ENCODE measurements around the gene WWC2.
"Not testable (repeated sequence)": the region's sequence is repeated elsewhere in the genome, so short reads cannot be mapped to it uniquely, and the experiment has no call there.

Gene WWC2

GRCh38 chr4:183100827-183101226 lies 1.8 kb downstream of the WWC2 start:
- peak; percentile 47 for DNase-seq (ENCODE audit: low spot score)

- no peak for DNase-seq (ENCODE audit: low spot score)
These were observed 3.0 kb downstream of the WWC2 start for GRCh38 chr4:183101956-183102480.

DNA sequence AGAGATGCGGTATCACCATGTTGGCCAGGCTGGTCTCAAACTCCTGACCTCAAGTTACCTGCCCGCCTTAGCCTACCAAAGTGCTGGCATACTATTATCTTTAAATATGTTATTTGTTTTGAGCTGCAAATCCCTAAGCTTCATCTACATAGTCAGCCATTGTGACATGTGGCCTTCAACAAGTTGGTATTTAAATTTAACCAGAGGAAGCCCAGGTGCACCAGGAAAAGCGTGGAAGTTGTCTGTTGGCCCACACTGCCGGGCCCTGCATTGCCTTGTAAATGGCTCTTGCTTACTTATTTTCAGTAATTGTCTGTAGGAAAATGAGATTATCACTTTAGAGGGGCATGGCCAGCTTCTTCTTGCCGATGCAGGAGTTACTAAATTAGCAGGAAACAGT lies 6.0 kb downstream of the WWC2 start:
- DNase-seq (ENCODE audit: low spot score) = no peak

- no peak for DNase-seq (ENCODE audit: low spot score)
These were observed 7.8 kb downstream of the WWC2 start for GRCh38 chr4:183106839-183107238.

DNA sequence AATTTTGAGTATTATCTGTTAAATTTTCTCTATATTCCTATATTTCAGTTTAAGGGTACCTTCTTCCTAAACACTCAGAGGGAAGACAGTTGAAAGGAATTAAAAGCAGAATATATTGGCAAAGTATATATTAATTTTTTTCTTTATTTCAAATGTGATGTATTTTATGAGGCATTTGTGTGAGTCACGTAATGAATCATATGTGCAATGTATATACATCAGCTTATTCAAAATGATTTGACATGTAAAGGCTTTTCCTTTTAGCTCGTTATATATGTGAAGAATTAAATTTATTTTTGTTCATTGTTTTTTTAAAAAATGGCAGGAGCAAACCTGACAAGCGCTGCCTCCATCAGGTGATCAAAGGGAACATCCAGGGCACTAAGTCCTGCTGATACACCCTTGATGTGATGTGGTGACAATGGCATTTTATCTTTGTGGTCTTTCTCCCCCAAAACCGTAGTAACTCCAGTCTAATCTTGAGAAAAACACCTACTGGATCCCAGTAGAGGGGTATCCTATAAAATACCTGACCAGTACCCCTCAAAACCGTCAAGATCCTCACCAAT lies 8.9 kb downstream of the WWC2 start:
- DNase-seq (ENCODE audit: low spot score) = peak; percentile 30

GRCh38 chr4:183110244-183110643 lies 11.2 kb downstream of the WWC2 start:
- DNase-seq (ENCODE audit: low spot score) = no peak

DNA sequence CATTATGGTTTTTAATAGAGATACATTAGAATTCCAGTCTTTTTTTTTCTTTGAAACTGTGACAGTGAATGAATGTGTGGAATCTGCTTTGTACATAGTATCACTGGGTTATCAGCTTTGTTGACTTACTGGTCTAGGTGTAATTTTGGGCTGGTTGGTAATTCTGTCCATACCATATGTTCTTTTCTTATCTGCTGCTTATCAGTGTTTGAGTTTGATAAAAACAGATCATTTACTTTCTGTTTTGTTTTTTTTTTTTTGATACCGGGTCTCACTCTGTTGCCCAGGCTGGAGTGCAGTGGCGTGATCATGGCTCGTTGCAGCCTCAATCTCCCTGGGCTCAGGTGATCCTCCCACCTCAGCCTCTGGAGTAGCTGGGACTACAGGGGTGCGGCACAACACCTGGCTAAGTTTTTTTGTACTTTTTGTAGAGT lies 12.4 kb downstream of the WWC2 start:
- DNase-seq (ENCODE audit: low spot score) = no peak

DNA sequence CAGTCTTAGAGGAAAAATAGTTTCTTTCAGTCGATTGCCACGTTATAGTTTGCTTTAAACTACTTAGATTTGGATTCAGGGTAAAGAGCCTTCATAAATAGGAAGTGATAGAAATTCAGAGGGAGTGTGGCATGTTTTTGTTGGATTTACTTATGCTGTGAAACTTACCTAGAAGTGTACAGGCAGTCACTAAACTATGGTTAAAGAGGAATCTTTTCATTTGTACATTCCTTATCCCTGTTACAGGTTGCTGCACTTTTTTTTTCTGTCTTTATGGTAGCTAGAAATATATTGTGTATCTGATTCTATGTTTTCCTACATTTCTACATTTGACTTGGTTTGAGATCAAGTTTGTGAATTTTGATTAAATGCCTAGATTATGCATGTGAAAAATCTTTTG lies 19.1 kb downstream of the WWC2 start:
- DNase-seq (ENCODE audit: low spot score) = no peak

GRCh38 chr4:183118585-183118984 lies 19.5 kb downstream of the WWC2 start:
- DNase-seq (ENCODE audit: low spot score) = peak; percentile 57

DNA sequence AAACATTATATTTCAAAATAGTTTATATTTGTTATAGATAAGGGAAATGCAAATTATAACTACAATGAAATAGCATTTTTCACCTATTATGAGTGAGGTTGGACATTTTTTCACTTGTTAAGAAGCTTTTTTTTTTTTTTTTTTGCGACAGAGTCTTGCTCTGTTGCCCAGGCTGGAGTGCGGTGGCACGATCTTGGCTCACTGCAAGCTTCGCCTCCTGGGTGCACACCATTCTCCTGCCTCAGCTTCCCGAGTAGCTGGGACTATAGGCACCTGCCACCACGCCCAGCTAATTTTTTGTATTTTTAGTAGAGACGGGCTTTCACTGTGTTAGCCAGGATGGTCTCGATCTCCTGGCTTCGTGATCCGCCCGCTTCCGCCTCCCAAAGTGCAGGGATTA lies 22.6 kb downstream of the WWC2 start:
- DNase-seq (ENCODE audit: low spot score) = not testable (repeated sequence)

DNA sequence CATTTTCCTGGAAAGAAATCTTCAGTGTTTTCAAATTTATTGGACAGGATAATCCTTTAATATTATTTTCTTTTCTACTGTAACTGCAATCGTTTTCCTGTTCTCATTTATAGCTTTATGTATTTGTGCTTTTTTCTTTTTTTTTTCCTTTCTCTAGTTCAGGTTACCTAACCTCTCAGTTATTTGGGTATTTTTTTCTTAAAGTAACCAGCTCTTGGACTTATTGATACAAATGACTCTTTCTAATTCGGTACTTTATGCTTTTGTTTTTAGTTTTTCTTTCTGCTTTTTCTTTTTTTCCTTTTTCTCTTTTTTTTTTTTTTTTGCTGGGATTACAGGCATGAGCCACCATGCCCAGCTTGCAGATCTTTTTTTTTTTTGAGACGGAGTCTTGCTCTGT lies 25.2 kb downstream of the WWC2 start:
- DNase-seq (ENCODE audit: low spot score) = no peak

GRCh38 chr4:183124865-183125264 lies 25.8 kb downstream of the WWC2 start:
- DNase-seq (ENCODE audit: low spot score) = no peak

DNA sequence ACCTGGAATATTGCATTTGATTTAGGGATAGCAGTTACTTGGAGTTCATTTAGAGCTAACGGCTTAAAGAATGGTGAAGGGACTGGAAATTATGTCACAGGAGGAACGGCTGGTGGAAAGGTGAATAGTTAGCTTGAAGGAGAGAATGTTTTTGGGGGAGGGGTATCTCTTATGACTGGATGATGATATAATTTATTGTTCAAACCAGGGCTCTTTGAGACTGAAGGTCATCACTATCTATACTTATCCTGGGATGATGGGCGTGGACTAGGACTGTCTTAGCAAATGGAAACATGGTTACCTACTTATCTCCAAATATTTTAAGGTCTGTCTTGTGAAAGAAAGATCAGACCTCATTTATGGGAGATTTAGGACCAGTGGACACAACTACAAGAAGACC lies 30.1 kb downstream of the WWC2 start:
- DNase-seq (ENCODE audit: low spot score) = no peak

GRCh38 chr4:183129675-183130074 lies 30.6 kb downstream of the WWC2 start:
- no peak for DNase-seq (ENCODE audit: low spot score)

DNA sequence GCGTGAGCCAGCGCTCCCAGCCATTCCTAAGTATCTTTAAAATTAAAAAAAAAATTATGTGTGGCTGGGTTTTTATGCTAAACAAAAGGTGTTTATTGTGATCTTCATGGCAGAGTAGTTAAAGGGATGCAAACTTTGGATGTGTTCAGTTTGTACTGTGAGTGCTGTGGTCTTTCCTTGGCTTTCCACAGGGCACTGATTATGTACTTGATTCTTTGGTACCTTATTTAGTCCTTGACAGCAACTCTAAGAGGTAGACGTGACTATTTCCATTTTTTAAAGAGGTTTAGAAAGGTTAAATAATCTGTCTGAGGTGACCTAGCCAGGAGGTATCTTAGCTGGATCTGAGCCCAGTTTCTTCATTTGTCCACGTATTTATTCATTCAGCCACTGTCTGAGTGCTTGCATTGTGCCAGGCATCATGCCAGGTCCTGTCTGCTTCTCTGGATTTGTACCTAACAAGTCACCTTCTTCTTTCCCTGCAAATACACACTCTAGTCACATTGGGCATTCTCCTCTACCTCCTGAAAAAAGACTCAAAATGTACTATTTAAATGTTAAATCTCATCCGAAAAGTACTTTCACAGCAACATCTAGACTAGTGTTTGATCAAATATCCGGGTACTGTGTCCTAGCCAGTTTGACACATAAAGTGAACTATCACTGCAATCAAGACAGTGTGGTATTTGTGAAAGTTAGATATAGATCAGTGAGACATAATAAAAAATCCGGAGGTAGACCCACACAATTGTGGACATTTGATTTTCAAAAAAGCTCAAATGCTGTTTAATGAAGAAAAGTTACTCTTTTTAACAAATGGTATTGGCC lies 31.5 kb downstream of the WWC2 start:
- no peak for DNase-seq (ENCODE audit: low spot score)

GRCh38 chr4:183132081-183132480 lies 33.0 kb downstream of the WWC2 start:
- DNase-seq (ENCODE audit: low spot score) = no peak

DNA sequence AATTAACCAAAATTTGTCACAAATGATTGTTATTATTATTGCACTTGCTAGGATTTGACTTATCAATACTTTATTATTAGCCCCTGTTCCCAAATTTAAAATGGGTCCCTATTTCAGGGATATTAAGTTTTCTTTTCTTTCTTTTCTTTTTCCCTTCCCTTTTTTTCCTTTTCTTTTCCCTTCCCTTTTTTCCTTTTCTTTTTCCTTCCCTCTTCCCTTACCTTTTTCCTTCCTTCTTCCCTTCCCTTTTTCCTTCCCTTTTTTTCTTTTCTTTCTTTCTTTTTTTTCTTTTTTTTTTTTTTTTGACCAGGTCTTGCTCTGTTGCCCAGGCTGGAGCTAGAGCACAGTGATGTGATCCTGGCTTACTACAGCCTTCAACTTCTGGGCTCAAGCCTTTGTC lies 33.8 kb downstream of the WWC2 start:
- no peak for DNase-seq (ENCODE audit: low spot score)

- DNase-seq (ENCODE audit: low spot score) = peak; percentile 45
These were observed 37.8 kb downstream of the WWC2 start for GRCh38 chr4:183136855-183137254.

GRCh38 chr4:183139058-183139750 lies 40.1 kb downstream of the WWC2 start:
- DNase-seq (ENCODE audit: low spot score) = no peak

DNA sequence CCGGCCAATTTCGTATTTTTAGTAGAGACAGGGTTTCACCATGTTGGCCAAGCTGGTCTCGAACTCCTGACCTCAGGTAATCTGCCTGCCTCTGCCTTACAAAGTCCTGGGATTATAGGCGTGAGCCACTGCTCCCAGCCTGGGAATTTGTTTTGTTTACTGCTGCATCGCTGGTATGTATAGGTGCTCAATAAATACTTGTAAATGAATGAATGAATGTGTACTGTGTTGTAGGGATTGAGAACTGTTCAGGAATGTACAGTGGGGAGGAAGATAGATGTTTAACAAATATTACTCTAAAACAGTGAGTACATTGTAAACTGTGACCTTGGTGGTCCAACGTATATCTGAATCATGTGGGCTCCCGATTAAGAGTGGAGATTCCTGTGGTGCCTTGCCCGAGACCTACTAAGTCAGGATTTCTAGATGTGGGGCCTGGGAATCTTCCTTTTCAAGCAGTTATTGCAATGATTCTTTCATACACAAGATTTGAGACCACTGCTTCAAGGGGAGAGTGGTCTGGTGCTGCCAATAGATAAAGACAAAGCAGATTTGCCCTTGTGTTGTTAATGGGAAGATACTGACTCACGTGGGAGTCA lies 41.0 kb downstream of the WWC2 start:
- DNase-seq (ENCODE audit: low spot score) = no peak

DNA sequence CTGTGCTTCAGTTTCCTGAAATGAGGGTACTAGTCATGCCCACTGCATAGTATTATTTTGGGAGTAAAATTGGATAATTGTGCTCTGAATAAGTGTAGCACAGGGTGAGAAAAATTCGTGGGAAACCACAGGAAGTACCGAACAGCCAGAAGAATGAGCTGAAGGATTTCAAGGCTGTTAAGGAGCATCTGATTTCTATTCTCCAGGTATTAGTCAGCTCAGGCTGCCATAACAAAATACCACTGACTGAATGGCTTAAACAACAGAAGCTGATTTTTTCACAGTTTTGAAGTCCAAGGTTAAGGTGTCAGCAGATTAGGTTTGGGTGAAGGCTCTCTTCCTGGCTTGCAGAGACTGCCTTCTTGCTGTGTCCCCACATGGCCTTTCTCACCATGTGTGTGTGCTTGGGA lies 41.9 kb downstream of the WWC2 start:
- no peak for DNase-seq (ENCODE audit: low spot score)

- DNase-seq (ENCODE audit: low spot score) = no peak
These were observed 42.9 kb downstream of the WWC2 start for GRCh38 chr4:183141997-183142396.

Measured in RKO (cell line).